Measurements from ENCODE around the gene RNASEH1. TPM values are rescaled to one million over a fixed set of nuclear protein-coding genes. Genes with fewer than 3 reads are reported as not detected.

The RNASEH1 gene
- polyA plus RNA-seq, 3 donors: 6.8 to 16.4 (median 14.2) TPM

GRCh38 chr2:3542107-3542506, 16.0 kb downstream of the RNASEH1 start:
- H3K27me3 Mint-ChIP-seq (ENCODE audit: low read depth in 3 of 3): no peaks in the 10 kb centered on the region
- peaks cover 74 to 76% of the 10 kb centered on the region in 2 donors for H3K36me3 Mint-ChIP-seq
- intact Hi-C loops (cut with micrococcal nuclease): no loop called here
- TF ChIP-seq, protein P1, sequence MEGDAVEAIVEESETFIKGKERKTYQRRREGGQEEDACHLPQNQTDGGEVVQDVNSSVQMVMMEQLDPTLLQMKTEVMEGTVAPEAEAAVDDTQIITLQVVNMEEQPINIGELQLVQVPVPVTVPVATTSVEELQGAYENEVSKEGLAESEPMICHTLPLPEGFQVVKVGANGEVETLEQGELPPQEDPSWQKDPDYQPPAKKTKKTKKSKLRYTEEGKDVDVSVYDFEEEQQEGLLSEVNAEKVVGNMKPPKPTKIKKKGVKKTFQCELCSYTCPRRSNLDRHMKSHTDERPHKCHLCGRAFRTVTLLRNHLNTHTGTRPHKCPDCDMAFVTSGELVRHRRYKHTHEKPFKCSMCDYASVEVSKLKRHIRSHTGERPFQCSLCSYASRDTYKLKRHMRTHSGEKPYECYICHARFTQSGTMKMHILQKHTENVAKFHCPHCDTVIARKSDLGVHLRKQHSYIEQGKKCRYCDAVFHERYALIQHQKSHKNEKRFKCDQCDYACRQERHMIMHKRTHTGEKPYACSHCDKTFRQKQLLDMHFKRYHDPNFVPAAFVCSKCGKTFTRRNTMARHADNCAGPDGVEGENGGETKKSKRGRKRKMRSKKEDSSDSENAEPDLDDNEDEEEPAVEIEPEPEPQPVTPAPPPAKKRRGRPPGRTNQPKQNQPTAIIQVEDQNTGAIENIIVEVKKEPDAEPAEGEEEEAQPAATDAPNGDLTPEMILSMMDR (IDR thresholded peaks at IDR 0.05): no peak
- Histone ChIP-seq H3K4me2 (replicated peaks; ENCODE audit: extremely low read depth, low read length, poor library complexity, severe bottlenecking) (no peak overlapping the region), H3K4me3 (replicated peaks in 1 of 3; ENCODE audit: low read depth in 2 of 3, low read length in 3 of 3) (no peak overlapping the region), H3K9ac (ENCODE audit: insufficient read depth, low read length, poor library complexity, severe bottlenecking) (no peak overlapping the region), H3K79me2 (ENCODE audit: insufficient read depth, low read length) (no peaks in the 10 kb centered on the region), H4K20me1 (ENCODE audit: insufficient read depth, low read length) (no peaks in the 10 kb centered on the region), H3K4me1 (ENCODE audit: control insufficient read depth in 1 of 2, insufficient read depth in 2 of 2, low read length in 2 of 2) (no peaks in the 10 kb centered on the region), H3K36me3 (replicated peaks in 1 of 2; ENCODE audit: control insufficient read depth in 1 of 2, insufficient read depth in 2 of 2, low read length in 2 of 2) (peaks cover 57 to 81% of the 10 kb centered on the region in 2 donors), H3K27ac (ENCODE audit: low read depth in 1 of 2, low read length in 2 of 2) (no peak overlapping the region), H3K9me3 (replicated peaks in 1 of 2; ENCODE audit: control insufficient read depth in 1 of 2, insufficient read depth in 1 of 2, low read length in 2 of 2) (no peaks in the 10 kb centered on the region), H2AFZ (ENCODE audit: insufficient read depth, low read depth, low read length, poor library complexity, severe bottlenecking) (no peak overlapping the region), H3K27me3 (ENCODE audit: control insufficient read depth in 2 of 2, insufficient read depth in 2 of 2, low read length in 2 of 2) (no peaks in the 10 kb centered on the region)
- H3K27ac Mint-ChIP-seq: peak overlapping the region in 1 of 7 donors; percentile 1
- H3K4me1 Mint-ChIP-seq: no peaks in the 10 kb centered on the region
- H3K9me3 Mint-ChIP-seq: no peaks in the 10 kb centered on the region
- WGBS (ENCODE audit: insufficient coverage): no CpG with 5 or more reads among the region's 5 CpGs
- H3K4me3 Mint-ChIP-seq: no peak overlapping the region
- no peak for DNase-seq

GRCh38 chr2:3539836-3540235, 18.3 kb downstream of the RNASEH1 start:
- TF ChIP-seq, protein P1 (IDR thresholded peaks at IDR 0.05): no peak
- intact Hi-C loops (cut with micrococcal nuclease): no loop called here

More at GRCh38 chr2:3539836-3540235, 18.3 kb downstream of the RNASEH1 start:
- H3K36me3 Mint-ChIP-seq: peaks cover 54% of the 10 kb centered on the region in 2 donors
- 94% methylated on average over 7 of the region's 9 CpGs for WGBS (ENCODE audit: insufficient coverage)
- H3K27me3 Mint-ChIP-seq (ENCODE audit: low read depth in 3 of 3): peaks cover 0 to 1% (median 0%) of the 10 kb centered on the region in 3 donors
- Histone ChIP-seq H2AFZ (ENCODE audit: insufficient read depth, low read depth, low read length, poor library complexity, severe bottlenecking) (no peak overlapping the region), H3K4me3 (replicated peaks in 1 of 3; ENCODE audit: low read depth in 2 of 3, low read length in 3 of 3) (no peak overlapping the region), H3K27ac (ENCODE audit: low read depth in 1 of 2, low read length in 2 of 2) (no peak overlapping the region), H3K27me3 (ENCODE audit: control insufficient read depth in 2 of 2, insufficient read depth in 2 of 2, low read length in 2 of 2) (no peaks in the 10 kb centered on the region), H3K9ac (ENCODE audit: insufficient read depth, low read length, poor library complexity, severe bottlenecking) (no peak overlapping the region), H4K20me1 (ENCODE audit: insufficient read depth, low read length) (no peaks in the 10 kb centered on the region), H3K4me1 (ENCODE audit: control insufficient read depth in 1 of 2, insufficient read depth in 2 of 2, low read length in 2 of 2) (peaks cover 0 to 3% of the 10 kb centered on the region in 2 donors), H3K4me2 (replicated peaks; ENCODE audit: extremely low read depth, low read length, poor library complexity, severe bottlenecking) (no peak overlapping the region), H3K79me2 (ENCODE audit: insufficient read depth, low read length) (no peaks in the 10 kb centered on the region), H3K36me3 (replicated peaks in 1 of 2; ENCODE audit: control insufficient read depth in 1 of 2, insufficient read depth in 2 of 2, low read length in 2 of 2) (peaks cover 40 to 58% of the 10 kb centered on the region in 2 donors), H3K9me3 (replicated peaks in 1 of 2; ENCODE audit: control insufficient read depth in 1 of 2, insufficient read depth in 1 of 2, low read length in 2 of 2) (no peaks in the 10 kb centered on the region)
- H3K9me3 Mint-ChIP-seq: no peaks in the 10 kb centered on the region
- peaks cover 9% of the 10 kb centered on the region for H3K4me1 Mint-ChIP-seq
- no peak overlapping the region for H3K4me3 Mint-ChIP-seq
- H3K27ac Mint-ChIP-seq: no peak overlapping the region
- no peak for DNase-seq
